Measurements from ENCODE around the gene GNG12.

The GNG12 gene

DNA sequence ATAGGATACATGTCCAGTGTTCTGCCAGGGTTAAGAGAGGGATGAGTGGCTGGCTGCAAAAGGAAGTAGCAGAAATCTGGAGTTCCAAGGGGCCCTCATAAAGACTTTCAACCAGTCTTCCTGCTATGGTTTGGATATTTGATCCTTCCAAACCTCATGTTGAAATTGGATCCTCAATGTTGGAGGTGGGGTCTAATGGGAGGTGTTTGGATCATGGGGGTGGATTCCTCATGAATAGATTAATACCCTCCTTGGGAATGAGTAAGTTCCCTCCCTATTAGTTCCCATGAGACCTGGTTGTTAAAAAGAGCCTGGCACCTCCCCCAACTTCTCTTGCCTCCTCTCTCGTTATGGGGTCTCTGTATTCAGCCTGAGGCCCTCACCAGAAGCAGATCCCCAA lies 10.1 kb upstream of the GNG12 start:
- H3K4me1 ChIP-seq (ENCODE audit: control insufficient read depth, insufficient read depth, low read length, unreplicated experiment): peaks cover 41% of the 10 kb centered on the region
- H3K36me3 ChIP-seq (ENCODE audit: insufficient read depth, low read length): no peaks in the 10 kb centered on the region

DNA sequence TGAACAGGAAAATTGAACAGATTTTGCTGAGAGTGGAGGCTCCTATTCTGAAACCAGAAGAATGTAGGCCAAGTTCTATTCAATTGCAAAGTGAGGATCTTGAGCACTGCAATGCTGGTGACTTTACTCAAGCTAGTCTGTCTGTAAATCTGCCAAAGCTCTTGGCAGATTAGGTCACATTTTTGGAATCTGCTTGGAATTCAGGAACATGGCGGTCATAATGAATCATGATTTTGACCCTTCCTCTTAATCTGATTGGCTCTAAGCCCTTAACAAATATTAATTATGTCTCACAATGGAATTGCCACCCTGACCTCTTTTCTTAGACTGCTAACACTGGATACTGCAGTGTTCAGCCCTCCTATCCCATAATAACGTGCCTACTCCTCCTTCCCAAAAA lies 7.2 kb upstream of the GNG12 start:
- no peaks in the 10 kb centered on the region for H3K27me3 ChIP-seq (ENCODE audit: insufficient read depth, low read length)
- H3K27ac ChIP-seq (ENCODE audit: low read depth, low read length): peak overlapping the region; percentile 48
- H2AFZ ChIP-seq (ENCODE audit: low read length, unreplicated experiment): no peak overlapping the region
- H3K79me2 ChIP-seq (ENCODE audit: control insufficient read depth, insufficient read depth, low read length, unreplicated experiment): no peaks in the 10 kb centered on the region
- H3K4me1 ChIP-seq (ENCODE audit: control insufficient read depth, insufficient read depth, low read length, unreplicated experiment): peaks cover 63% of the 10 kb centered on the region
- no peaks in the 10 kb centered on the region for H3K36me3 ChIP-seq (ENCODE audit: insufficient read depth, low read length)
- H3K4me3 ChIP-seq (ENCODE audit: low read depth, low read length): peak overlapping the region; percentile 0; the same call in 1 of the 2 replicates

More for the DNA sequence above, 10.1 kb upstream of the GNG12 start:
- Histone ChIP-seq H3K4me3 (ENCODE audit: low read depth, low read length) (no peak overlapping the region), H3K79me2 (ENCODE audit: control insufficient read depth, insufficient read depth, low read length, unreplicated experiment) (no peaks in the 10 kb centered on the region), H3K27ac (ENCODE audit: low read depth, low read length) (peak overlapping the region; percentile 6; the same call in 1 of the 2 replicates), H3K27me3 (ENCODE audit: insufficient read depth, low read length) (no peaks in the 10 kb centered on the region), H2AFZ (ENCODE audit: low read length, unreplicated experiment) (no peak overlapping the region)

- no peak overlapping the region for H3K4me3 ChIP-seq (ENCODE audit: low read depth, low read length)
- peak overlapping the region; percentile 48 for H3K27ac ChIP-seq (ENCODE audit: low read depth, low read length)
- no peaks in the 10 kb centered on the region for H3K36me3 ChIP-seq (ENCODE audit: insufficient read depth, low read length)
- H3K27me3 ChIP-seq (ENCODE audit: insufficient read depth, low read length): no peaks in the 10 kb centered on the region
- H2AFZ ChIP-seq (ENCODE audit: low read length, unreplicated experiment): no peak overlapping the region
- peaks cover 69% of the 10 kb centered on the region for H3K4me1 ChIP-seq (ENCODE audit: control insufficient read depth, insufficient read depth, low read length, unreplicated experiment)
- no peaks in the 10 kb centered on the region for H3K79me2 ChIP-seq (ENCODE audit: control insufficient read depth, insufficient read depth, low read length, unreplicated experiment)
Observed at GRCh38 chr1:67839826-67840225, 6.6 kb upstream of the GNG12 start.

DNA sequence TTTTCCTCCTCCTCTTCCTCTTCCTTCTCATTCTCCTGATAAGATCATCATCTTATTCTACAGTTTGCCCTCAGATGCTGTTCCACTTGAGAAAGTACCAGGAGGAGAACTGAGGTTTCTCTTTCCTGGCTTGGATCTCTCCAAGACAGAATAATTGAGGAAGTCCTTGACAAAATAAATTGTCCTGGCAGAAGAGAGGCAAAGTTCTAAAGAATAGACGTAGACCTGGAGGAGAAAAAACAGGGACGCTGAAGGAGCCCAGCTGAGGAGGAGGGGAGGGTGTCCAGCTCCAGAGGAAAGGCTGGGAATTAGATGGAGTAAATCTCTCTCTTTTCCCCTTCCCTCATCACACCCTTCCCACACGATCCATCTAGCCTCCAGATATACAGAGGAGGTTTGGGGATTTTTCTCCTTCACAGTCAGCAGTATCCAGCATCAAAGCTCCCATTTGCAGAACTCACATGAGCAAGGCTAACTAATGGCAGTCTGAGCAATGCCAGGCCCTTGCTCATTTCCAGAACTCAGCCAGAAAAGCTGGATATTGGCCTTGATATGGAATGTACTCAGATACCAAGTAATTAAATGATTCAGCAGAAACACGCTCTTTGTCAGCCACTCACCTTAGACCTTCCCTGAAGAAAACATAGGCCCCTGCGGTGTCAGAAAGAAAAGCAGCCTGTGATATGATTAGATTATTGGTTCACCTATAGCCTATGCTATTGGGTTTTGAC lies 5.1 kb upstream of the GNG12 start:
- no peaks in the 10 kb centered on the region for H3K79me2 ChIP-seq (ENCODE audit: control insufficient read depth, insufficient read depth, low read length, unreplicated experiment)
- H3K27me3 ChIP-seq (ENCODE audit: insufficient read depth, low read length): no peaks in the 10 kb centered on the region
- no peak overlapping the region for H3K4me3 ChIP-seq (ENCODE audit: low read depth, low read length)
- H2AFZ ChIP-seq (ENCODE audit: low read length, unreplicated experiment): peak overlapping the region; percentile 48
- H3K27ac ChIP-seq (ENCODE audit: low read depth, low read length): peak overlapping the region; percentile 5; the same call in 1 of the 2 replicates
- no peaks in the 10 kb centered on the region for H3K36me3 ChIP-seq (ENCODE audit: insufficient read depth, low read length)
- peaks cover 74% of the 10 kb centered on the region for H3K4me1 ChIP-seq (ENCODE audit: control insufficient read depth, insufficient read depth, low read length, unreplicated experiment)

- Histone ChIP-seq H3K27ac (ENCODE audit: low read depth, low read length) (no peak overlapping the region), H3K27me3 (ENCODE audit: insufficient read depth, low read length) (no peaks in the 10 kb centered on the region), H3K79me2 (ENCODE audit: control insufficient read depth, insufficient read depth, low read length, unreplicated experiment) (peaks cover 11% of the 10 kb centered on the region), H3K4me3 (ENCODE audit: low read depth, low read length) (no peak overlapping the region), H3K4me1 (ENCODE audit: control insufficient read depth, insufficient read depth, low read length, unreplicated experiment) (peaks cover 70% of the 10 kb centered on the region), H3K36me3 (ENCODE audit: insufficient read depth, low read length) (no peaks in the 10 kb centered on the region), H2AFZ (ENCODE audit: low read length, unreplicated experiment) (no peak overlapping the region)
Observed at GRCh38 chr1:67836769-67837168, 3.5 kb upstream of the GNG12 start.

- no peak overlapping the region for H3K27ac ChIP-seq (ENCODE audit: low read depth, low read length)
- peaks cover 65% of the 10 kb centered on the region for H3K4me1 ChIP-seq (ENCODE audit: control insufficient read depth, insufficient read depth, low read length, unreplicated experiment)
- H3K79me2 ChIP-seq (ENCODE audit: control insufficient read depth, insufficient read depth, low read length, unreplicated experiment): peaks cover 20% of the 10 kb centered on the region
- H3K36me3 ChIP-seq (ENCODE audit: insufficient read depth, low read length): no peaks in the 10 kb centered on the region
- H2AFZ ChIP-seq (ENCODE audit: low read length, unreplicated experiment): no peak overlapping the region
- H3K4me3 ChIP-seq (ENCODE audit: low read depth, low read length): no peak overlapping the region
- no peaks in the 10 kb centered on the region for H3K27me3 ChIP-seq (ENCODE audit: insufficient read depth, low read length)
Observed at GRCh38 chr1:67835663-67836452, 2.6 kb upstream of the GNG12 start.

DNA sequence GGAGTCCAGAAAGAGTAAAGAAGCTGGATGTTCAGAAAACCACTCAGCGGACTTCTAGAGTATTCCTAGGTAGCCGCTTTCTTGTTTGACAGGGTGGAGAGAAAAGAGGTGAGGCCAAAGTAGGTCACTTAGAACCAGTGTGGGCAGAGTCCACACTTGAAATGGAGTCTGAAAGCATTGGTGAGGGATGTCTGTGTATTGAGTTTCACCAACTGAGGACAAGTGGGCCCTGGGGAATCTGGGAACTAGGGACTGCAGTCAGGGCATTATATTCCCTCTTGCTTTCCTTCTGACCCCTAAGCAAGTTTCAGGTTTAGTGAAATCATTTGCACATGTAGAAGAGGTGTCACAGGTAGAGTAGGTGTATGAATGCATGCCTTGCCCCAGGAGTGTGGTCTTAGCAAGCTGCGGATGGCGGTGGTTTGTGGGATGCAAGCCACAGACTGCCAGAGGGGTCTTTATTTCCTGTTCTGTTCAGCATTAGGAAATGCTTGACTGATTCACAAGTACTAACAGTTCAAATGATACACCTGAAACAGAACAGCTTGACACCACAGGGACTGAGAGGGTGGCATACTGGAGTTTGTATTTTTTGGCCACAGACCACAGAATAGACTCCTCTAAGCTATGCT lies 1.1 kb upstream of the GNG12 start:
- H2AFZ ChIP-seq (ENCODE audit: low read length, unreplicated experiment): peak overlapping the region; percentile 50
- no peaks in the 10 kb centered on the region for H3K27me3 ChIP-seq (ENCODE audit: insufficient read depth, low read length)
- H3K27ac ChIP-seq (ENCODE audit: low read depth, low read length): peak overlapping the region; percentile 90
- peaks cover 35% of the 10 kb centered on the region for H3K79me2 ChIP-seq (ENCODE audit: control insufficient read depth, insufficient read depth, low read length, unreplicated experiment)
- peaks cover 59% of the 10 kb centered on the region for H3K4me1 ChIP-seq (ENCODE audit: control insufficient read depth, insufficient read depth, low read length, unreplicated experiment)
- peaks cover 3% of the 10 kb centered on the region; the same call in 1 of the 2 replicates for H3K36me3 ChIP-seq (ENCODE audit: insufficient read depth, low read length)
- H3K4me3 ChIP-seq (ENCODE audit: low read depth, low read length): peak overlapping the region; percentile 86

- Histone ChIP-seq H3K4me1 (ENCODE audit: control insufficient read depth, insufficient read depth, low read length, unreplicated experiment) (peaks cover 51% of the 10 kb centered on the region), H3K27me3 (ENCODE audit: insufficient read depth, low read length) (no peaks in the 10 kb centered on the region), H3K36me3 (ENCODE audit: insufficient read depth, low read length) (peaks cover 7% of the 10 kb centered on the region), H3K79me2 (ENCODE audit: control insufficient read depth, insufficient read depth, low read length, unreplicated experiment) (peaks cover 43% of the 10 kb centered on the region), H2AFZ (ENCODE audit: low read length, unreplicated experiment) (peak overlapping the region; percentile 50), H3K4me3 (ENCODE audit: low read depth, low read length) (peak overlapping the region; percentile 86), H3K27ac (ENCODE audit: low read depth, low read length) (peak overlapping the region; percentile 90)
Observed at GRCh38 chr1:67833602-67833940, 304 bp upstream of the GNG12 start.

GRCh38 chr1:67831850-67832513 lies 1.3 kb downstream of the GNG12 start:
- H3K27ac ChIP-seq (ENCODE audit: low read depth, low read length): peak overlapping the region; percentile 90
- H3K79me2 ChIP-seq (ENCODE audit: control insufficient read depth, insufficient read depth, low read length, unreplicated experiment): peaks cover 58% of the 10 kb centered on the region
- peak overlapping the region; percentile 59 for H2AFZ ChIP-seq (ENCODE audit: low read length, unreplicated experiment)
- peaks cover 41% of the 10 kb centered on the region for H3K4me1 ChIP-seq (ENCODE audit: control insufficient read depth, insufficient read depth, low read length, unreplicated experiment)
- peaks cover 7% of the 10 kb centered on the region for H3K36me3 ChIP-seq (ENCODE audit: insufficient read depth, low read length)
- no peaks in the 10 kb centered on the region for H3K27me3 ChIP-seq (ENCODE audit: insufficient read depth, low read length)
- H3K4me3 ChIP-seq (ENCODE audit: low read depth, low read length): peak overlapping the region; percentile 86

Measured in ACC112 (cell line).